ENCODE data around the gene SV2A.
"Not testable (repeated sequence)": the region's sequence is repeated elsewhere in the genome, so short reads cannot be mapped to it uniquely, and the experiment has no call there.

SV2A gene

DNA sequence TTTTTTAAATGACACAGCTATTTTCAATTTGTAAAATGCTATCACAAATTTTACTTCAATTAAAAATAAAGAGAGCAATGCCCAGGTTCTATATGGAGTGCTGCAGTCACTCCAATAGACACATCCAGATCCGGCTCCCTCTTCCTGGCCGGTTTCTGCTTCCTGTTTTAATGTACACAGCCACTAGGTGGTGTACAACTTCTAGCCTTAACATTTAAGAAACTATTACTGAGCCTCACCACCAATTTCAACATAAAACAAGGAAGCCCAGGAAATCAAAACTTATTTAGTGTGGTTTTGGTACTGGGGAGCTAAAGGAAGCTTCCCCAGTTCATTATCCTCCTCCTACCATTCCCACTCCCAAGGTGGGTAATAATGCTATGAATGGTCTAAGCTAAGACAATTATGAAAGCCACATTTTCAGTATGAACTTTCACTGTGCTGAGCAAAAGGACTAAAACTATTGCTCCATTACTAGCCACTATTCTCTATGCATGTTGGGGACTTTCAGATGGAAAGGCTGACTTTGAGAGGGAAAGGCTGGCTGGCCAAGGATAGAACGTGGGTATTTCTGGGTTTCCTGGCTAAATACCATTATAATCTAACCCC is 44.5 kb upstream of the SV2A start:
- TF ChIP-seq, protein P1, sequence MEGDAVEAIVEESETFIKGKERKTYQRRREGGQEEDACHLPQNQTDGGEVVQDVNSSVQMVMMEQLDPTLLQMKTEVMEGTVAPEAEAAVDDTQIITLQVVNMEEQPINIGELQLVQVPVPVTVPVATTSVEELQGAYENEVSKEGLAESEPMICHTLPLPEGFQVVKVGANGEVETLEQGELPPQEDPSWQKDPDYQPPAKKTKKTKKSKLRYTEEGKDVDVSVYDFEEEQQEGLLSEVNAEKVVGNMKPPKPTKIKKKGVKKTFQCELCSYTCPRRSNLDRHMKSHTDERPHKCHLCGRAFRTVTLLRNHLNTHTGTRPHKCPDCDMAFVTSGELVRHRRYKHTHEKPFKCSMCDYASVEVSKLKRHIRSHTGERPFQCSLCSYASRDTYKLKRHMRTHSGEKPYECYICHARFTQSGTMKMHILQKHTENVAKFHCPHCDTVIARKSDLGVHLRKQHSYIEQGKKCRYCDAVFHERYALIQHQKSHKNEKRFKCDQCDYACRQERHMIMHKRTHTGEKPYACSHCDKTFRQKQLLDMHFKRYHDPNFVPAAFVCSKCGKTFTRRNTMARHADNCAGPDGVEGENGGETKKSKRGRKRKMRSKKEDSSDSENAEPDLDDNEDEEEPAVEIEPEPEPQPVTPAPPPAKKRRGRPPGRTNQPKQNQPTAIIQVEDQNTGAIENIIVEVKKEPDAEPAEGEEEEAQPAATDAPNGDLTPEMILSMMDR (conservative IDR thresholded peaks at IDR 0.05; ENCODE audit: low read depth), result peak; percentile 79
- peak; percentile 50 for DNase-seq (ENCODE audit: low spot score)
- CTCF ChIA-PET, result interaction anchor here (0.6 to 1.5 kb wide), 4 partner anchors 25 to 88 kb away, joined by 3 to 14 read pairs (median 4); no protein-coding TSS in a partner anchor
- H3K27ac ChIP-seq, result no peak overlapping the region
- POLR2A ChIA-PET (ENCODE audit: low non-redundant PET), result no interaction called here

DNA sequence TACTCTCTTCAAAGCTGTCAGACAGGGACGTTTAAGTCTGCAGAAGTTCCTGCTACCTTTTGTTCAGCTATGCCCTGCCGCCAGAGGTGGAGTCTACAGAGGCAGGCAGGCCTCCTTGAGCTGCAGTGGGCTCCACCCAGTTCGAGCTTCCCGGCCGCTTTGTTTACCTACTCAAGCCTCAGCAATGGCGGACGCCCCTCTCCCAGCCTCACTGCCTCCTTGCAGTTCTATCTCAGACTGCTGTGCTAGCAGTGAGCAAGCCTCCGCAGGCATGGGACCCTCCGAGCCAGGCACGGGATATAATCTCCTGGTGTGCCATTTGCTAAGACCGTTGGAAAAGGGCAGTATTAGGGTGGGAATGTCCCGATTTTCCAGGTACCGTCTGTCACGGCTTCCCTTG is 39.9 kb upstream of the SV2A start:
- DNase-seq (ENCODE audit: low spot score); POLR2A ChIA-PET (ENCODE audit: low non-redundant PET): not testable (repeated sequence)
- CTCF ChIA-PET, result interaction anchor here (1.6 kb wide), 1 partner anchor 12 kb away, joined by 3 read pairs; no protein-coding TSS in a partner anchor

DNA sequence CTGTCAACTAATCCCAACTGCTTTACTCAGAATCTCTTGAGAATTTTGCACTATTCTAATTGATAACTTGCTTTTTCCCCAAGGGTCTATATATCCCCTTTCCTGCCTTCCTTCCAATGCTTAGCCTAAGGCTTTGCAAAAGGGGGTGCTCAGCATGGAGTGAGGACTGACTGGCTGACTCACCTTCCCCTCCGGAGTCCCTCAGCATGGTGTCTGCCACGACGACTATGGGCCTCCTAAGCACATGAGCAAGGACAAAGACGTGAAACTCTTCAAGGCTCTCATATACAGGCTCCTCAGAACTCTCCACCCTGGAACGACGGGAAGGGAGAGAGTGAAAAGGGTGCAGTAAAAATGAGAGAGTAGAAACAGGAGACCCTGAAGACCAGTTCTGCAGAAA is 32.3 kb upstream of the SV2A start:
- TF ChIP-seq, protein P1 (conservative IDR thresholded peaks at IDR 0.05; ENCODE audit: low read depth), result no peak
- H3K27ac ChIP-seq, result peak overlapping the region; percentile 25; the same call in 1 of the 2 replicates
- no peak for DNase-seq (ENCODE audit: low spot score)
- ChIA-PET CTCF (no interaction called here), POLR2A (ENCODE audit: low non-redundant PET) (no interaction called here)

More for the DNA sequence above, 39.9 kb upstream of the SV2A start:
- not testable (repeated sequence) for H3K27ac ChIP-seq

DNA sequence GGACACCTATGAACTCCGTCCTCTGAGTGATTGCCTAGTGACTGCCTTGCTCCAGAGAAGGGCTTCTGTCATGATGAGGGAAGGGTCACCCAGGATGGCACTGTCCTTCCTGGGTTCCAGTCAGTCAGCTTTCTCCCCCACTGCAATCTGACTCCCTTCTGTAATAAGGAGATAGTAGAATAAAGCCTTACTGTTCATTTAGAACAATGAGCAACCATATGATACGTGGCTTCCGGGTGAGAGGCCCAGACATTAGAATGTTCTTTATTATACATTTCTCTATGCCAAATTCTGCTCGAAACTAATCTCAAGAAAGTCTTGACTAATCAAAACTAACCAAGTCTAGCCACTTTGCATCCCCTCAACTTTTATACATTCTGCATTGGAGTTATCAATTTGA is 27.6 kb upstream of the SV2A start:
- DNase-seq (ENCODE audit: low spot score), result no peak
- POLR2A ChIA-PET (ENCODE audit: low non-redundant PET), result no interaction called here
- no peak overlapping the region for H3K27ac ChIP-seq
- CTCF ChIA-PET, result interaction anchor here (1.3 kb wide), 1 partner anchor 12 kb away, joined by 3 read pairs; no protein-coding TSS in a partner anchor
- TF ChIP-seq, protein P1 (conservative IDR thresholded peaks at IDR 0.05; ENCODE audit: low read depth), result no peak

DNA sequence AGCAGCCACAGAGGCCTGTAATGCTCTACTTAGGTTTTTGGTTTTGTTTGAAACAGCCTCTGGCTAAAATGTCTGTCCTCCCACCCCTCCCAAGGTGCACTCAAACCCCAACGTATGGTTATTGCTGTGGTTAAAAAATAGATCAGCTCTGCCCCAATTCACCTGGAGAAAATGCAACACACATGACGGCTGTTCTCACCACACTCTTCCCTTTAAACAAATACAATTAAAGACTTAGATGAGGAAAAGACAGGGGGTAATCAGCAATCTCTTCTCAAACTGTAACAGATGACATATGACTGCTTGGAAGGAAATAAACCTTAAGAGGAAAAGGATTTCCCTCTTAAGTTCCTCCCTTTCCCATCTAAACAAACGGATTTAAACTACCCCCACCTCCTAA is 25.2 kb upstream of the SV2A start:
- no peak for DNase-seq (ENCODE audit: low spot score)
- TF ChIP-seq, protein P1 (conservative IDR thresholded peaks at IDR 0.05; ENCODE audit: low read depth), result no peak
- CTCF ChIA-PET, result interaction anchor here (0.6 kb wide), 1 partner anchor 126 kb away, joined by 3 read pairs; no protein-coding TSS in a partner anchor
- no peak overlapping the region for H3K27ac ChIP-seq
- POLR2A ChIA-PET (ENCODE audit: low non-redundant PET), result no interaction called here

DNA sequence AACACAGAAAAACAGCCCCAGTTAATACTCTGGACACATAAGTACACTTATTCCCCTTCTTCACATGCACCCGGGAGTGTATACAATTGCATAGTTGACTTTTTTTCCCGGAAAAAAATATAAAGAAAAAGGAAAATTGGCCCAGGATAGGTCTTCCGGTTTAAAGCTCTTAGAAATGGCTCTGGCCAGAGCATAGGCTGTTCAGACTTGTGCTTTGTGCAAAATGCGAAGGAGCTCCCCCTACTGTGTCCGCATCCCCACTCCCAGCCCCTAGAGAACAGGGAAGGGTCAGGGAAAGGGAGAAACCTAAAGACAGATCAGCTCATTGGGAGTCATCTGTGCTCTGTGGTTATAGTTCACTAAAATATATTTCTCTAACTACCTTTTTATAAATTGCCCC is 24.6 kb upstream of the SV2A start:
- ChIA-PET POLR2A (ENCODE audit: low non-redundant PET) (no interaction called here), CTCF (interaction anchor here (0.5 kb wide), 1 partner anchor 18 kb away, joined by 5 read pairs; no protein-coding TSS in a partner anchor)
- TF ChIP-seq, protein P1 (conservative IDR thresholded peaks at IDR 0.05; ENCODE audit: low read depth), result peak; percentile 21; the same call in 1 of the 2 replicates
- peak; percentile 28 for DNase-seq (ENCODE audit: low spot score)
- H3K27ac ChIP-seq, result no peak overlapping the region

DNA sequence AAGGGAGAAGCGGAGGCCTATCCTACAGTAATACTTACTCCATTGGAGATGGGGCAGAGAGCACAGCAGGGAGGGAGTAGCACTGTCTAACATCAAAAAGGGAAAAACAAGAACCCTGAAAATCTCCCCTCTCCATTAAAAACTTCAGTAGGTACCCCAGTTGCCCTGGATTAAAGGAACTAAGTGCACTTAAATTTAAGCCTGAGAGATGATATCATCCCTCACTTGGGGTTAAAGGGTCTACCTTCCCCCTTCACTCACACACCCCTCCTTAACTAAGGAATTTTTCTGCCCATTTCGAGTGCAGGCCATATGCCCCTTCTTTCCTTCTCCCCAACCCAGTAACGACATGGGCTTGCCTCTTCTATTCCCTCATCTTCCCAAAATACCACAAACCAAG is 22.8 kb upstream of the SV2A start:
- ChIA-PET CTCF (interaction anchor here (0.6 kb wide), 2 partner anchors 34 to 133 kb away, joined by 3 to 4 read pairs; no protein-coding TSS in a partner anchor), POLR2A (ENCODE audit: low non-redundant PET) (no interaction called here)
- no peak for DNase-seq (ENCODE audit: low spot score)
- TF ChIP-seq, protein P1 (conservative IDR thresholded peaks at IDR 0.05; ENCODE audit: low read depth), result no peak
- H3K27ac ChIP-seq, result no peak overlapping the region

DNA sequence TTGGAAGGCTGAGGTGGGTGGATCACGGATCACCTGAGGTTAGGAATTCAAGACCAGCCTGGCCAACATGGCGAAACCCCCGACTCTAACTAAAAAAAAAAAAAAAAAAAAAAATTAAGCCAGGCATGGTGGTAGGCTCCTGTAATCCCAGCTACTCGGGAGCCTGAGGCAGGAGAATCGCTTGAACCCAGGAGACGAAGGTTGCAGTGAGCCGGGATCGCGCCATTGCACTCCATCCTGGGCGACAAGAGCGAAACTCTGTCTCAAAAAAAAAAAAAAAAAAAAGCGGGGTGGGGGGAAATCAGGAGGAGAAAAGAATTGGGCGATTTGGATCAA is 21.0 kb upstream of the SV2A start:
- CTCF ChIA-PET; DNase-seq (ENCODE audit: low spot score): not testable (repeated sequence)
- POLR2A ChIA-PET (ENCODE audit: low non-redundant PET), result interaction anchor here (1.0 kb wide), 1 partner anchor 10 kb away, joined by 3 read pairs; no protein-coding TSS in a partner anchor
- peak overlapping the region; percentile 96 for H3K27ac ChIP-seq

Measured in RWPE1 (cell line).